GM18499 (cell line): ENCODE data around the gene LTBR.

Experiments used
- ATAC-seq: cut with Tn5 transposase; IDR thresholded peaks from one replicate; pipeline ENCODE4 v1.9.1; 2021; ENCODE audit warnings: moderate number of reproducible peaks; ENCODE audit not compliant: insufficient read depth, unreplicated experiment

Gene LTBR

GRCh38 chr12:6367065-6367968 lies 16.6 kb upstream of the LTBR start:
- no peak for ATAC-seq

DNA sequence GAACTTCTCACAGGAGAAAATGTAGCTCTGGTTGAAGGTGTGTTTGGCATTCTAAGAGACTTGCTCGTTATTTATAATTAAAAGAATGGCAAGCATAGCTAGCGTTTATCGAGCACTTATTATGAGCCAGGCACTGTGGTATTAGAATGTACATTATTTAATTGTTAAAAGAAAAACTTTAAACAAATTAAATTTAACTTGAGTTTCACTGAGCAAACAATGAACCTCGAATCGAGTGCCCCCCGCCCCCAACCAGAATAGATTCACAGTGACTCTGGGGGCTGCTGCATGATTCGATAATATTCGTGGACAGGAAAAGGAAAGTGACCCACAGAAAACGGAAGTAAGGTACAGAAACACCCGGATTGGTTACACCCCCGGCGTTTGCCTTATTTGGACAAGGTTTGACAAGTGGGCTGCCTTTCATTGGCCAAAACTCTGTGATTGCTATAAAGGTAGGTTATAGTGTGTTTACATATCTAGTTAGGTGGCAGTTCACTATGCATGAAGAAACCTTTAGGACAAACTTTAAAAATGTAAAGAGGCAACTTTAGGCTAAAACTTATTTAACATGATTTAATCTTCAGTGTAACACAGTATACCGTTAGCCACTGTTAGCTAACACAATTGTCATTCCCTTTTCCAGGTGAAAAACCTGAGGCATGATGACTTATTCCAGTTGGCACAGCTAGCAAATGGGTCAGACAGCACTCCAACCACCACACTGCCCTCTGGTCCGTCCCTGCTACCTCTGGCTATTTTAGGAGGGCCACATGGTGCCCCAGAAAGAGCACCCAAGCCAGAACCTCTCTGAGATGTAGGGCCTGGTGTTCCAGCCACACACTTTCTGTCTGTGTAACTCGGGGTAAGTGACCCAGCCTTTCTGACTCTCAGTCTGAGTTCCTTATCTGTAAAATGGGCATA lies 15.7 kb upstream of the LTBR start:
- ATAC-seq = no peak

- ATAC-seq = no peak
These were observed 14.9 kb upstream of the LTBR start for GRCh38 chr12:6368906-6369525.

GRCh38 chr12:6369916-6370575 lies 13.9 kb upstream of the LTBR start:
- ATAC-seq = no peak

DNA sequence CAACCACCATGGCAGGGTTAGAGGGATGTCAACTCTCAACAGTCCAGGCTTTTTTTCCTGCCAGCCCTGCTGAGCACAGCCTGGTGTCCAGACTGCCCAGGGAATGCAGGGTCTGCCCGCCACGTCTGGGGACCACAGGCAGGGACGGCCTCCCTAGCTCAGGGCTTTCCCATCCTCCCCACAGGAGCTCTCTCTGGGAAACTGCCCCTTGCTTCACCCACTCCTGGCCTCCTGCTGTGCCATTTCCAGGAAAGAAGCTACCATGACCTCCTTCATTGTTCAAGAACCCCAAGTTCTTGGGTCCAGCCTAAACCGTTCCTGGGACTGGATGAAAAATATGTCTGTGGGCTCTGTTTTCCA lies 13.4 kb upstream of the LTBR start:
- ATAC-seq = no peak

DNA sequence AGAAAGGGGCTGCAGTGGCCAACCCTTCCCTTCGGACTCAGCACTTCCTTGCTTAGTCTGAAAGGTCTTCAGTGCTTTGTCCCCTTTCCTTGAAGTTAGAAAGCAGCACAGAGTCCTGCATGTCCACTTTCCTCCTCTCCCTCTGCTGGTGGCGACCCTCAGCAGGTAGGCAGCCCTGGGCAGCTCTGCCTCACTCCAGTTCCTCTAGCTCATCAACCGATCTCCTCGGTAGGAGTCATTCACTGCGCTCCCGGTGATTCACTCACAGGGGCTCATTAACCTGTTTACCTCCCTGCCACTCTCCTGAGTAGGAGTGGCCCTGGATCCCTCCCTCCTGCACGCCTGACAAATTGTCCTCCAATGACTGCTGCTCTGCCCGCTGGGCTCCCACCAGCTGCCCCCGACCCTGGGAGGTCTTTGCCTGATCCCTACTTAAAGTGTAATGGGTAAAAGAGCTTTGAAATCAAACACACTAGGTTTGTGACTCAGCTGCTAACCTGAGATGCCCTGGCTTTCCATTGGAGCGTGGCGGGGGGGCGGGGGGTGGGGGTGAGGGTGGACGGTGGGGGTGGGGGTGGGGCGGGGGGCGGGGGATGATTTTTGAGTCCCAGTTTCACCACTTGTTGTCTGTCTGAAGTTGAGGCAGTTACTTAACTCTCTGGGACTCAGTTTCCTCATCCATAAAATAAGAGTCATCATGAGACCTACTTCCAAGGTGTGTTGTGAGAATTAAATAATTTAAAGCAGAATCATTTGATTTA lies 12.8 kb upstream of the LTBR start:
- no peak for ATAC-seq

- ATAC-seq = no peak
These were observed 11.5 kb upstream of the LTBR start for GRCh38 chr12:6372403-6373003.

GRCh38 chr12:6373022-6373787 lies 10.8 kb upstream of the LTBR start:
- ATAC-seq = no peak

- no peak for ATAC-seq
These were observed 9.8 kb upstream of the LTBR start for GRCh38 chr12:6374028-6374785.

- ATAC-seq = no peak
These were observed 9.2 kb upstream of the LTBR start for GRCh38 chr12:6374786-6375160.

GRCh38 chr12:6375269-6376078 lies 8.5 kb upstream of the LTBR start, which contains the start of gene SCNN1A:
Gene SCNN1A (minus strand): TSS chr12:6375563. CDS start chr12:6374783, 780 bp downstream.
- ATAC-seq = no peak

DNA sequence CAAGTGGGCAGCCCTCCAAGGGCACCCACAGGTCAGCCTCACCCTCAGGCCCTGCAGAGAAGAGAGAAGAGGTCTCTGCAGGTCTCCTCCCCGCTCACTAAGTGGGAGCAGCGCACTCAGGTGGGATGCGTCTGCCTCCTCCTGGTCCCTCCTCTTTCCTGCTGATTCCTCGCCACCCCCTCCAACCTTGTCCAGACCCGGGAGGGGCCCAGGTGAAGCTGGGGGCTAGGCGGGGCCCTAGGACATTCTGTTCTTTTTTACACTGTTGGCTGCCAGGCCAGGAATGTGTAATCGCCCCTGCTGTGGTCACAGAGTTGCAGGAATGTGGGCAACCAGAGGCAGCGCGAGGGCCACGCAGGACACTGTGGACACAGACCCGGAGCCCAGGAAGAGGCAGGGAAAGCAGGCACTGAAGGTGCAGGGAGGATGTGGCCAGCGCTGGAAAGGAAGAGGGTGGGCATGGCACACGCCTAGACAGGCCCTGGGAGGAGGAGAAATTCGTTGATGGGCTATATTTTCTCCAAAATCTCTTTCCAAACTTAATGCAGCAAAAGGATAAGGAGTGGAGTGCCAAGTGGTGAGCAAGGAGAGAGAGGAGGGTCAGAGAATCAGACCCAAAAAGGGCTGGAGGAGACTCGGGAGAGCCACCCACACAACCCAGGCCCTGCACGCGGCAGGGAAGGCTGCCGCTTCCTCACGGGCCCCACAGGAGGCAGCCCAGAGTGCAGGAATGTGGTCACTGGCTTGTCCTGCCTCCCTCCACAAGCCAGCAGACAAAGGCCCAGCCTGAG lies 7.7 kb upstream of the LTBR start:
- no peak for ATAC-seq

- no peak for ATAC-seq
These were observed 6.9 kb upstream of the LTBR start for GRCh38 chr12:6376870-6377666.

GRCh38 chr12:6377667-6377994 lies 6.3 kb upstream of the LTBR start:
- ATAC-seq = no peak

GRCh38 chr12:6378709-6379472 lies 5.1 kb upstream of the LTBR start:
- ATAC-seq = no peak
